GM06990 (cell line): Measurements from ENCODE around the gene LDLRAD1.
"Not testable (repeated sequence)": the region's sequence is repeated elsewhere in the genome, so short reads cannot be mapped to it uniquely, and the experiment has no call there.

ENCODE experiments used
- DNase-seq: peaks from one replicate; pipeline ENCODE4 v3.0.0-alpha.2; 2011; ENCODE audit not compliant: insufficient read length; ENCODE audit errors: extremely low read depth
- H3K27me3 ChIP-seq: replicated peaks from 2 replicates; pipeline ENCODE4 v1.6.0; 2011; ENCODE audit warnings: low read length; ENCODE audit not compliant: control insufficient read depth, insufficient read depth
- H3K36me3 ChIP-seq: 2 replicates; pipeline ENCODE4 v1.5.1; 2011; ENCODE audit warnings: low read length; ENCODE audit not compliant: control insufficient read depth, insufficient read depth
- H3K4me3 ChIP-seq: replicated peaks from 2 replicates; pipeline ENCODE4 v1.5.1; 2011; ENCODE audit warnings: low read depth, mild to moderate bottlenecking, control low read depth, low read length
- TF ChIP-seq, protein P1 (sequence below): IDR thresholded peaks from 2 replicates; pipeline ENCODE4 v1.5.1; 2011; ENCODE audit warnings: low read length, control low read depth, mild to moderate bottlenecking, inconsistent platforms; ENCODE audit not compliant: insufficient read depth, poor library complexity, severe bottlenecking

The LDLRAD1 gene

GRCh38 chr1:54041806-54042205, 23.8 kb upstream of the LDLRAD1 start:
- no peaks in the 10 kb centered on the region for H3K27me3 ChIP-seq
- H3K4me3 ChIP-seq = no peak overlapping the region
- H3K36me3 ChIP-seq = peaks cover 3% of the 10 kb centered on the region
- DNase-seq = no peak
- TF ChIP-seq, protein P1, sequence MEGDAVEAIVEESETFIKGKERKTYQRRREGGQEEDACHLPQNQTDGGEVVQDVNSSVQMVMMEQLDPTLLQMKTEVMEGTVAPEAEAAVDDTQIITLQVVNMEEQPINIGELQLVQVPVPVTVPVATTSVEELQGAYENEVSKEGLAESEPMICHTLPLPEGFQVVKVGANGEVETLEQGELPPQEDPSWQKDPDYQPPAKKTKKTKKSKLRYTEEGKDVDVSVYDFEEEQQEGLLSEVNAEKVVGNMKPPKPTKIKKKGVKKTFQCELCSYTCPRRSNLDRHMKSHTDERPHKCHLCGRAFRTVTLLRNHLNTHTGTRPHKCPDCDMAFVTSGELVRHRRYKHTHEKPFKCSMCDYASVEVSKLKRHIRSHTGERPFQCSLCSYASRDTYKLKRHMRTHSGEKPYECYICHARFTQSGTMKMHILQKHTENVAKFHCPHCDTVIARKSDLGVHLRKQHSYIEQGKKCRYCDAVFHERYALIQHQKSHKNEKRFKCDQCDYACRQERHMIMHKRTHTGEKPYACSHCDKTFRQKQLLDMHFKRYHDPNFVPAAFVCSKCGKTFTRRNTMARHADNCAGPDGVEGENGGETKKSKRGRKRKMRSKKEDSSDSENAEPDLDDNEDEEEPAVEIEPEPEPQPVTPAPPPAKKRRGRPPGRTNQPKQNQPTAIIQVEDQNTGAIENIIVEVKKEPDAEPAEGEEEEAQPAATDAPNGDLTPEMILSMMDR = no peak

GRCh38 chr1:54037476-54037875, 19.5 kb upstream of the LDLRAD1 start:
- TF ChIP-seq, protein P1 = no peak
- peaks cover 12% of the 10 kb centered on the region for H3K36me3 ChIP-seq
- H3K27me3 ChIP-seq = no peaks in the 10 kb centered on the region
- no peak overlapping the region for H3K4me3 ChIP-seq
- DNase-seq = no peak

GRCh38 chr1:54028306-54029251, 10.6 kb upstream of the LDLRAD1 start:
- Histone ChIP-seq H3K4me3 (no peak overlapping the region), H3K27me3 (no peaks in the 10 kb centered on the region), H3K36me3 (peaks cover 2% of the 10 kb centered on the region)
- no peak for DNase-seq
- TF ChIP-seq, protein P1 = no peak

- DNase-seq = no peak
- no peaks in the 10 kb centered on the region; the same call in none of the 2 replicates for H3K36me3 ChIP-seq
- H3K4me3 ChIP-seq = no peak overlapping the region
- no peaks in the 10 kb centered on the region for H3K27me3 ChIP-seq
- TF ChIP-seq, protein P1 = no peak
Observed at GRCh38 chr1:54027848-54028247, 9.9 kb upstream of the LDLRAD1 start.

DNA sequence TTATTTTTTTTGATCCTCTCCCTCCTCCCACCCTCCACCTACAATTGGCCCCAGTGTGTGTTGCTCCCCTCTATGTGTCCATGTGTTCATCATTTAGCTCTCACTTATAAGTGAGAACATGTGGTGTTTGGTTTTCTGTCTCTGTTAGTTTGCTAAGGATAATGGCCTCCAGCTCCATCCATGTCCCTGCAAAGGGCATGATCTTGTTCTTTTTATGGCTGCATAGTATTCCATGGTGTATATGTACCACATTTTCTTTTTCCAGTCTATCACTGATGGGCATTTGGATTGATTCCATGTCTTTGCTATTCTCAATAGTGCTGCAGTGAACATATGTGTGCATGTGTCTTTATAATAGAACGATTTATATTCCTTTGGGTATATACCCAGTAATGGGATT, 6.8 kb upstream of the LDLRAD1 start:
- not testable (repeated sequence) for DNase-seq, H3K27me3 ChIP-seq, H3K36me3 ChIP-seq, H3K4me3 ChIP-seq

GRCh38 chr1:54024358-54024757, 6.4 kb upstream of the LDLRAD1 start:
- H3K4me3 ChIP-seq = no peak overlapping the region
- H3K27me3 ChIP-seq = no peaks in the 10 kb centered on the region; the same call in 1 of the 2 replicates
- H3K36me3 ChIP-seq = no peaks in the 10 kb centered on the region
- TF ChIP-seq, protein P1 = no peak
- no peak for DNase-seq

DNA sequence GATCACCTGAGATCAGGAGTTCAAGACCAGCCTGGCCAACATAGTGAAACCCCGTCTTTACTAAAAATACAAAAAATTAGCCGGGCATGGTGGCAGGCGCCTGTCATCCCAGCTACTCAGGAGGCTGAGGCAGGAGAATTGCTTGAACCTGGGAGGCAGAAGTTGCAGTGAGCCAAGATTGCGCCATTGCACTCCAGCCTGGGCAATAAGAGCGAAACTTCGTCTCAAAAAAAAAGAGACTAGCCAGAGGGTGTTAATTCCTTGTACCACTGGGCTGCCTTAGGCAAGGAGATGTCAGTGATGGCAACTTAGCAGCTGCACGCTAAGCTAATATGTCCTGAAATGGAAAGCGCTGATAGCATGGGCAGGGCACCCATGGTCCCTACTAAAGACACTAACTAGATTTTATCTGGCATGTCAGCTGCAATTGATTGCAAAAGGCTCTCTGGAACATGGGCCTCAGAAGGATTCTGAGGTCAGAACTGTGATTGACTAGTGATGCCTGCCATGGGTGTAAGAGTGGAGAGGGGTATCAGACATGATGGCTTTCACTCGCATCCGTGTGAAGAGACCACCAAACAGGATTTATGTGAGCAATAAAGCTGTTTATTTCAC, 1.7 kb upstream of the LDLRAD1 start:
- not testable (repeated sequence) for H3K27me3 ChIP-seq, DNase-seq, H3K36me3 ChIP-seq, H3K4me3 ChIP-seq
